H1 (cell line): ENCODE data around the gene CNR1. TPM values are rescaled to one million over a fixed set of nuclear protein-coding genes. Genes with fewer than 3 reads are reported as not detected.

Source experiments
- CTCF ChIA-PET: fragments of 300-600 bp; sonication (Branson Sonifier 250); formaldehyde crosslinking; loops from one replicate; lab custom pipeline; 2021; ENCODE audit not compliant: partially characterized antibody; lab: Charles Lee
- POLR2A ChIA-PET: fragments of 300-600 bp; sonication (Branson Sonifier 250); formaldehyde crosslinking; loops from one replicate; lab custom pipeline; 2021; ENCODE audit warnings: inconsistent platforms; ENCODE audit not compliant: partially characterized antibody; lab: Charles Lee
- DNase-seq, 2 experiments: peaks; one replicate each; pipeline versions ENCODE4 v3.0.0 to v3.0.0-alpha.2; 2010 to 2022; ENCODE audit warnings: low spot score in 2 of 2, low read depth in 1 of 2, mixed read lengths in 1 of 2
- FAIRE-seq: peaks from 2 replicates; lab custom pipeline; 2011; peaks lifted over from hg19 to GRCh38; lab: Jason Lieb, UNC
- H2AFZ ChIP-seq: 2 replicates; pipeline ENCODE4 v1.8.1; 2012; ENCODE audit warnings: low read length, inconsistent platforms
- H2AK5ac ChIP-seq: 2 replicates; pipeline ENCODE4 v1.6.1; 2013; ENCODE audit warnings: low read depth, low read length
- H2BK120ac ChIP-seq: replicated peaks from 2 replicates; pipeline ENCODE3; 2013; ENCODE audit warnings: low read depth, low read length, inconsistent platforms
- H2BK12ac ChIP-seq: 2 replicates; pipeline ENCODE4 v1.6.1; 2013; ENCODE audit warnings: low read depth, low read length
- H2BK15ac ChIP-seq: 2 replicates; pipeline ENCODE4 v1.6.1; 2013; ENCODE audit warnings: low read length
- H2BK20ac ChIP-seq: 2 replicates; pipeline ENCODE4 v1.6.1; 2013; ENCODE audit warnings: low read length
- H2BK5ac ChIP-seq: 2 replicates; pipeline ENCODE4 v1.6.1; 2013; ENCODE audit warnings: low read depth, low read length
- H3K14ac ChIP-seq: 2 replicates; pipeline ENCODE4 v1.6.1; 2013; ENCODE audit warnings: inconsistent platforms; ENCODE audit not compliant: insufficient read length
- H3K18ac ChIP-seq: 2 replicates; pipeline ENCODE4 v1.6.1; 2013; ENCODE audit warnings: low read length; ENCODE audit errors: extremely low read depth
- H3K23ac ChIP-seq: 2 replicates; pipeline ENCODE4 v1.6.1; 2013; ENCODE audit warnings: inconsistent platforms; ENCODE audit not compliant: insufficient read length
- H3K23me2 ChIP-seq: 2 replicates; pipeline ENCODE4 v1.6.1; 2013; ENCODE audit warnings: low read depth, low read length
- H3K27ac ChIP-seq: 2 replicates; pipeline ENCODE4 v1.6.1; 2011; ENCODE audit warnings: low read depth, low read length, inconsistent platforms
- H3K27me3 ChIP-seq, 4 experiments: replicated peaks in 1 of 4; 1 replicate in 1 of 4; 2 replicates in 3 of 4; pipeline versions ENCODE4 v1.6.1 to v1.8.1; 2011 to 2013; ENCODE audit warnings: low read length in 3 of 4, mild to moderate bottlenecking in 3 of 4, inconsistent platforms in 2 of 4, mixed read lengths in 2 of 4, moderate library complexity in 1 of 4; ENCODE audit not compliant: control insufficient read depth in 3 of 4, insufficient read depth in 3 of 4; ENCODE audit errors: extremely low read depth in 1 of 4
- H3K36me3 ChIP-seq, 4 experiments: 2 replicates each; pipeline versions ENCODE4 v1.6.1 to v1.8.1; 2011 to 2013; ENCODE audit warnings: mild to moderate bottlenecking in 4 of 4, low read length in 3 of 4, moderate library complexity in 2 of 4, control low read depth in 1 of 4, inconsistent platforms in 1 of 4; ENCODE audit not compliant: insufficient read depth in 4 of 4, control insufficient read depth in 2 of 4
- H3K4ac ChIP-seq: replicated peaks from 2 replicates; pipeline ENCODE3; 2013; ENCODE audit warnings: low read length, low read depth, mixed read lengths, inconsistent platforms; ENCODE audit not compliant: insufficient read length
- H3K4me1 ChIP-seq, 4 experiments: replicated peaks in 1 of 4; 1 replicate in 1 of 4; 2 replicates in 3 of 4; pipeline versions ENCODE4 v1.6.1 to v1.8.1; 2011 to 2013; ENCODE audit warnings: low read length in 3 of 4, inconsistent platforms in 2 of 4, mixed read lengths in 1 of 4; ENCODE audit not compliant: insufficient read depth in 4 of 4, control insufficient read depth in 3 of 4
- H3K4me2 ChIP-seq, 2 experiments: 2 replicates each; pipeline versions ENCODE4 v1.6.1 to v1.8.1; 2011 to 2013; ENCODE audit warnings: low read depth in 2 of 2, low read length in 2 of 2, control low read depth in 1 of 2, inconsistent platforms in 1 of 2, mild to moderate bottlenecking in 1 of 2; ENCODE audit not compliant: insufficient read depth in 1 of 2
- H3K4me3 ChIP-seq, 4 experiments: fragments of 200-600, 300-600 bp in 1 of 4; sonication (generic), shearing (Covaris generic), sonication (Bioruptor Twin) in 1 of 4; 2 replicates each; pipeline versions ENCODE4 v1.5.1 to v1.8.1; 2011 to 2016; ENCODE audit warnings: low read length in 4 of 4, low read depth in 3 of 4, control low read depth in 2 of 4, inconsistent platforms in 2 of 4, mild to moderate bottlenecking in 2 of 4, mixed read lengths in 1 of 4, moderate library complexity in 1 of 4; ENCODE audit not compliant: insufficient read depth in 2 of 4; ENCODE audit errors: extremely low read depth in 1 of 4
- H3K56ac ChIP-seq: replicated peaks from 2 replicates; pipeline ENCODE3; 2013; ENCODE audit warnings: low read depth, mild to moderate bottlenecking, mixed read lengths, low read length, inconsistent platforms; ENCODE audit not compliant: insufficient read length
- H3K79me1 ChIP-seq: 2 replicates; pipeline ENCODE4 v1.6.1; 2013; ENCODE audit warnings: low read depth, low read length, control low read depth
- H3K79me2 ChIP-seq, 2 experiments: 2 replicates each; pipeline versions ENCODE4 v1.6.1 to v1.8.1; 2012 to 2013; ENCODE audit warnings: low read length in 2 of 2, mild to moderate bottlenecking in 2 of 2, inconsistent platforms in 1 of 2; ENCODE audit not compliant: insufficient read depth in 2 of 2, control insufficient read depth in 1 of 2
- H3K9ac ChIP-seq, 4 experiments: replicated peaks in 1 of 4; 1 replicate in 1 of 4; 2 replicates in 3 of 4; pipeline versions ENCODE4 v1.6.1 to v1.8.1; 2011 to 2013; ENCODE audit warnings: low read depth in 3 of 4, low read length in 3 of 4, control low read depth in 2 of 4, mild to moderate bottlenecking in 2 of 4, moderate library complexity in 2 of 4, inconsistent platforms in 1 of 4; ENCODE audit errors: extremely low read depth in 1 of 4
- H3K9me3 ChIP-seq, 2 experiments: 2 replicates each; pipeline versions ENCODE4 v1.6.1 to v1.8.1; 2012 to 2013; ENCODE audit warnings: mild to moderate bottlenecking in 2 of 2, moderate library complexity in 2 of 2, control low read depth in 1 of 2, inconsistent platforms in 1 of 2, low read depth in 1 of 2, low read length in 1 of 2, mixed read lengths in 1 of 2; ENCODE audit not compliant: insufficient read depth in 2 of 2
- H4K20me1 ChIP-seq, 2 experiments: replicated peaks in 1 of 2; 2 replicates each; pipeline versions ENCODE3 to v1.8.1; 2011 to 2013; ENCODE audit warnings: inconsistent platforms in 2 of 2, low read length in 2 of 2, mild to moderate bottlenecking in 1 of 2; ENCODE audit not compliant: insufficient read depth in 2 of 2, control insufficient read depth in 1 of 2
- H4K5ac ChIP-seq: 2 replicates; pipeline ENCODE4 v1.6.1; 2013; ENCODE audit warnings: low read length, low read depth, mixed read lengths, inconsistent platforms; ENCODE audit not compliant: insufficient read length
- H4K8ac ChIP-seq: 2 replicates; pipeline ENCODE4 v1.8.0; 2013; ENCODE audit warnings: mild to moderate bottlenecking, moderate library complexity, low read length, inconsistent platforms; ENCODE audit not compliant: insufficient read depth; ENCODE audit errors: extremely low read depth
- H4K91ac ChIP-seq: replicated peaks from 2 replicates; pipeline ENCODE3; 2013; ENCODE audit warnings: low read length, mixed read lengths, inconsistent platforms; ENCODE audit not compliant: insufficient read length
- BACH1 ChIP-seq: IDR thresholded peaks from 2 replicates; pipeline ENCODE4 v1.6.1; 2012; ENCODE audit warnings: low read length, improper control_type of control experiment
- JUND ChIP-seq: IDR thresholded peaks from 2 replicates; pipeline ENCODE4 v1.6.1; 2011; ENCODE audit warnings: mild to moderate bottlenecking, improper control_type of control experiment, low read length
- KDM1A ChIP-seq: fragments of 200-600, 300-600 bp; sonication (generic); IDR thresholded peaks from 2 replicates; pipeline ENCODE4 v1.7.1; 2016; ENCODE audit warnings: mild to moderate bottlenecking, low read length, borderline replicate concordance
- KDM4A ChIP-seq: IDR thresholded peaks from one replicate; pipeline ENCODE4 v1.7.1; 2012; ENCODE audit warnings: low read depth, mild to moderate bottlenecking, moderate library complexity, low read length, inconsistent platforms; ENCODE audit not compliant: severe bottlenecking
- PHF8 ChIP-seq: fragments of 200-600 bp; sonication (generic); conservative IDR thresholded peaks from 2 replicates; pipeline ENCODE4 v1.7.1; 2012; ENCODE audit warnings: low read depth, mild to moderate bottlenecking, inconsistent platforms, low read length, moderate library complexity
- POLR2A ChIP-seq, 2 experiments: IDR thresholded peaks; 1 replicate in 1 of 2; 2 replicates in 1 of 2; pipeline ENCODE4 v1.6.1; 2011; ENCODE audit warnings: low read depth in 2 of 2, low read length in 2 of 2, mild to moderate bottlenecking in 2 of 2; ENCODE audit errors: control extremely low read depth in 1 of 2
- POLR2AphosphoS5 ChIP-seq: IDR thresholded peaks from 2 replicates; pipeline ENCODE4 v1.6.1; 2011; ENCODE audit warnings: low read depth, low read length
- RBBP5 ChIP-seq: IDR thresholded peaks from 2 replicates; pipeline ENCODE4 v1.7.1; 2012; ENCODE audit warnings: low read depth, mild to moderate bottlenecking, inconsistent platforms, low read length, moderate library complexity, borderline replicate concordance
- RNF2 ChIP-seq: fragments of 200-900, 300-1000 bp; sonication (generic); IDR thresholded peaks from 2 replicates; pipeline ENCODE4 v1.7.1; 2016; ENCODE audit warnings: borderline replicate concordance, low read depth, mild to moderate bottlenecking, antibody characterized with exemption, low read length; ENCODE audit not compliant: poor library complexity, severe bottlenecking; ENCODE audit errors: missing control alignments
- RXRA ChIP-seq: IDR thresholded peaks from 2 replicates; pipeline ENCODE4 v1.6.1; 2011; ENCODE audit warnings: low read depth, mild to moderate bottlenecking, low read length, moderate library complexity; ENCODE audit not compliant: insufficient read depth
- TAF1 ChIP-seq: IDR thresholded peaks from 2 replicates; pipeline ENCODE4 v1.6.1; 2011; ENCODE audit warnings: mild to moderate bottlenecking, low read depth, low read length
- WGBS, 2 experiments: shearing (Covaris generic) in 1 of 2; methylation state at CpG; one replicate each; pipeline versions ENCODE4 v1.1.6 to v1.1.7; 2013 to 2015; ENCODE audit warnings: low lambda C conversion rate in 2 of 2, mixed read lengths in 2 of 2, inconsistent platforms in 1 of 2, low coverage in 1 of 2, missing lambda C conversion rate in 1 of 2; ENCODE audit not compliant: insufficient replicate concordance in 2 of 2, insufficient coverage in 1 of 2, insufficient read length in 1 of 2; ENCODE audit errors: extremely low coverage in 1 of 2, missing lambda C conversion rate in 1 of 2; 5-methylcytosine and 5-hydroxymethylcytosine counted together
- polyA plus RNA-seq, 7 experiments: library from polyadenylated mRNA; depleted of rRNA in 3 of 7; stranded (reverse) in 5 of 7; unstranded in 2 of 7; fragments of >200 nt in 5 of 7; fragments of 200-250 nt in 2 of 7; gene quantifications; 1 replicate in 5 of 7; 2 replicates in 1 of 7; 4 replicates in 1 of 7; pipeline versions ENCODE4 v1.2.1 to v1.2.3, GENCODE V29; 2011 to 2013; ENCODE audit warnings: missing spikeins in 2 of 7, mixed read lengths in 2 of 7
- total RNA-seq: library from RNA; stranded (reverse); fragmentation: NEBNext Ultra II Directional; extraction: Animal tissue kit (Norgen Biotek cat#: 25700); gene quantifications from 2 replicates; pipeline ENCODE4 v1.2.1, GENCODE V29; 2021

The CNR1 gene
- total and polyA plus RNA-seq, 2 of the 8 experiments (the other 6 are each of a cell fraction or from before 2014, with no cell fraction given) = 0.83 to 3.1 TPM

DNA sequence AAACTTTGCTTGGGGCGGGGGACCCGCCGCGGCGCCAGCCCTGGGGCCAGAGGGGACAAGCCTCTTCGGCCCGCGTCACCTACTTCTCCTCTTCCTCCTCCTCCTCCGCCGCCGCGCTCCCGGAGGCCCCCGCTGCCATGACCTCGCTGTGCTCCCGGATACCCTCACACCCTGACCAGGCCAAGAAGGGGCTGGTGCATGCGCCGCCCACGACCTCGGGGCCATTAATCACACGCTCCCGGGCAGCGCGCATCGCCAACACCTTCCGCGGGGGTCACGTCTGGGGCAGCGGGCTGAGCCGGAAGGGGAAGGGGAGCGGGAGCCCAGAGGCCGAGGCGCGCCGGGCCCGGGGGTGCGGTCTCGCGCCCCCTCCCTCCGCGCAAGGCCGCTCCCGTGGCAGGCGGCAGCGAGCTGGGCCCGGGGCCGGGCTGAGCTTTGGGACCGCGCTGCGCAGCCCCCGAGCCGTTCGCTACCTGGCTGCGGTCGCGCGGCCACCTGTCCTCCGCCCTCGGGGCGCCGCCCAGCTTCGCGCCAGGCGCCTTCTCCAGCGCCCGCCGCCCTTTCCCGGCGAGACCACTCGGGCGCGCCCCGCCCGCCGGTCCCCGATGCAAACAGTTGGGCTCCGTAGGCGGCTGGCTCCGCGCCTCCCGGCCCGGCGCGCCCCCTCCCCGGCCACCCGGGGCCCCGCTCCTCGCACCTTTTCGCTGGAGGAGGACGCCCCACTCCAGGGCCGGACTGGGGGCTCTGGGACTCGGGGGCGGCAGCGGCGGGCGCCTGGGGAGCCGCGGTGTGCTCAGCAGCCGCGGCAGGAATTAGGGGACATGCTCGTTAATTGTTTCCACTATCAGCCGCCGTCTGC is 575 bp upstream of the CNR1 start:
- peak overlapping the region; percentile 64 to 84 for H3K4me2 ChIP-seq
- TF ChIP-seq KDM4A (peak; percentile 77), RBBP5 (peak; percentile 55; the same call in 1 of the 2 replicates), JUND (no peak), RXRA (0 out of 2 replicates have a peak, but pooled peaks have one; percentile 14), TAF1 (0 out of 2 replicates have a peak, but pooled peaks have one; percentile 3), KDM1A (no peak), RNF2 (peak; percentile 7), BACH1 (no peak), POLR2A (IDR thresholded peaks at IDR 0.05; ENCODE audit: control extremely low read depth in 1 of 2, low read depth in 2 of 2, low read length in 2 of 2) (no peak), POLR2AphosphoS5 (0 out of 2 replicates have a peak, but pooled peaks have one; percentile 8), PHF8 (peak; percentile 30)

More for the DNA sequence above, 575 bp upstream of the CNR1 start:
- Histone ChIP-seq H3K23ac (no peak overlapping the region), H4K5ac (peak overlapping the region; percentile 36), H3K79me2 (no peaks in the 10 kb centered on the region), H3K23me2 (peaks cover 16% of the 10 kb centered on the region; the same call in 1 of the 2 replicates), H2BK120ac (no peak overlapping the region), H2BK15ac (no peak overlapping the region), H3K9me3 (no peaks in the 10 kb centered on the region), H4K8ac (peak overlapping the region; percentile 86), H2AFZ (peak overlapping the region; percentile 75; the same call in 1 of the 2 replicates), H3K18ac (peak overlapping the region; percentile 89), H3K9ac (peak overlapping the region; percentile 8 to 53 (median 26); a peak in 5 of 7 replicates), H3K4me1 (peaks cover 0 to 3% (median under 1%) of the 10 kb centered on the region in 4 experiments; a peak in 1 of 7 replicates), H3K27me3 (peaks cover 9 to 36% (median 28%) of the 10 kb centered on the region in 4 experiments), H4K91ac (peak overlapping the region; percentile 22), H2BK20ac (no peak overlapping the region), H2BK12ac (peak overlapping the region; percentile 76; the same call in 1 of the 2 replicates), H3K27ac (no peak overlapping the region), H3K79me1 (no peaks in the 10 kb centered on the region), H4K20me1 (no peaks in the 10 kb centered on the region), H3K4me3 (peak overlapping the region; percentile 65 to 75 (median 68)), H3K4ac (no peak overlapping the region), H2AK5ac (no peak overlapping the region), H3K36me3 (no peaks in the 10 kb centered on the region), H3K56ac (peak overlapping the region; percentile 17), H2BK5ac (0 out of 2 replicates have a peak overlapping the region, but pooled peaks have one; percentile 12), H3K14ac (no peak overlapping the region)
- POLR2A ChIA-PET = interaction anchor here (0.7 kb wide), 1 partner anchor 70 kb away, joined by 3 read pairs; no protein-coding TSS in a partner anchor
- DNase-seq = no peak
- CTCF ChIA-PET = no interaction called here
- FAIRE-seq = no peak
- 1% methylated on average over 13 of the region's 103 CpGs; no CpG with 5 or more reads in 1 of the 2 experiments for WGBS, 2 experiments
